SK-N-SH treated with all-trans-retinoic acid at 6 μM for 48 hours (cell line): ENCODE data around the gene LRTM1.

Experiments
- ATAC-seq: fragments of 200-7000 bp; cut with Tn5 transposase; 3 replicates; pipeline ENCODE4 v1.9.1; 2020; ENCODE audit warnings: mild to moderate bottlenecking, moderate library complexity
- ARNTL ChIP-seq: fragments of 450-650 bp; formaldehyde crosslinking; IDR thresholded peaks from 2 replicates; pipeline ENCODE4 v1.5.0; 2020; ENCODE audit warnings: low read depth, mild to moderate bottlenecking, moderate library complexity, borderline replicate concordance
- BACH2 ChIP-seq: fragments of 250-450 bp; sonication (Bioruptor Pico); IDR thresholded peaks from 2 replicates; pipeline ENCODE4 v1.9.0; 2021; ENCODE audit warnings: mild to moderate bottlenecking, borderline replicate concordance
- CREB5 ChIP-seq: fragments of 250-450 bp; sonication (Bioruptor Pico); IDR thresholded peaks from 2 replicates; pipeline ENCODE4 v1.5.1; 2020; ENCODE audit warnings: low read depth, mild to moderate bottlenecking, moderate library complexity
- CSDC2 ChIP-seq: fragments of 250-450 bp; sonication (Bioruptor Pico); IDR thresholded peaks from 2 replicates; pipeline ENCODE4 v1.5.0; 2020; ENCODE audit warnings: mild to moderate bottlenecking, moderate library complexity
- CSRNP3 ChIP-seq: fragments of 250-450 bp; sonication (Bioruptor Pico); IDR thresholded peaks from 2 replicates; pipeline ENCODE4 v1.5.1; 2021; ENCODE audit warnings: mild to moderate bottlenecking, moderate library complexity
- GLIS3 ChIP-seq: fragments of 250-450 bp; sonication (Bioruptor Pico); IDR thresholded peaks from 2 replicates; pipeline ENCODE4 v1.5.0; 2020; ENCODE audit warnings: mild to moderate bottlenecking, moderate library complexity
- ISL1 ChIP-seq: fragments of 250-450 bp; sonication (Bioruptor Pico); IDR thresholded peaks from 2 replicates; pipeline ENCODE4 v2.1.2; 2022; ENCODE audit warnings: mild to moderate bottlenecking, moderate library complexity
- OSR1 ChIP-seq: fragments of 250-450 bp; sonication (Bioruptor Pico); IDR thresholded peaks from 2 replicates; pipeline ENCODE4 v1.8.0; 2022; ENCODE audit warnings: moderate library complexity, mild to moderate bottlenecking, inconsistent platforms
- PATZ1 ChIP-seq: fragments of 250-450 bp; sonication (Bioruptor Pico); IDR thresholded peaks from 2 replicates; pipeline ENCODE4 v1.8.0; 2020; ENCODE audit warnings: mild to moderate bottlenecking, moderate library complexity, borderline replicate concordance
- POU6F1 ChIP-seq: fragments of 250-450 bp; sonication (Bioruptor Pico); IDR thresholded peaks from 2 replicates; pipeline ENCODE4 v1.8.0; 2021; ENCODE audit warnings: low read depth, mild to moderate bottlenecking, moderate library complexity, borderline replicate concordance
- RARB ChIP-seq: fragments of 250-450 bp; sonication (Bioruptor Pico); IDR thresholded peaks from 2 replicates; pipeline ENCODE4 v1.8.0; 2021; ENCODE audit warnings: mild to moderate bottlenecking, moderate library complexity
- SNAI2 ChIP-seq: fragments of 250-450 bp; sonication (Bioruptor Pico); IDR thresholded peaks from 2 replicates; pipeline ENCODE4 v1.5.0; 2020; ENCODE audit warnings: mild to moderate bottlenecking, moderate library complexity
- TCF4 ChIP-seq: fragments of 250-450 bp; sonication (Bioruptor Pico); IDR thresholded peaks from 2 replicates; pipeline ENCODE4 v1.8.0; 2021; ENCODE audit warnings: mild to moderate bottlenecking, moderate library complexity, borderline replicate concordance
- TOX ChIP-seq: fragments of 250-450 bp; sonication (Bioruptor Pico); IDR thresholded peaks from 2 replicates; pipeline ENCODE4 v1.8.0; 2021; ENCODE audit warnings: mild to moderate bottlenecking, moderate library complexity, borderline replicate concordance
- TSHZ2 ChIP-seq: fragments of 250-450 bp; sonication (Bioruptor Pico); IDR thresholded peaks from 2 replicates; pipeline ENCODE4 v1.5.0; 2020; ENCODE audit warnings: mild to moderate bottlenecking, moderate library complexity
- ZC3H10 ChIP-seq: fragments of 250-450 bp; sonication (Bioruptor Pico); IDR thresholded peaks from 2 replicates; pipeline ENCODE4 v1.5.1; 2021; ENCODE audit warnings: mild to moderate bottlenecking, moderate library complexity
- ZFP3 ChIP-seq: fragments of 250-450 bp; sonication (Bioruptor Pico); IDR thresholded peaks from 2 replicates; pipeline ENCODE4 v1.5.0; 2020; ENCODE audit warnings: mild to moderate bottlenecking, moderate library complexity
- ZFP30 ChIP-seq: fragments of 450-650 bp; formaldehyde crosslinking; IDR thresholded peaks from 2 replicates; pipeline ENCODE4 v1.5.0; 2022; ENCODE audit warnings: mild to moderate bottlenecking, moderate library complexity
- ZNF565 ChIP-seq: fragments of 450-650 bp; formaldehyde crosslinking; conservative IDR thresholded peaks from 2 replicates; pipeline ENCODE4 v1.5.0; 2020; ENCODE audit warnings: low read depth, mild to moderate bottlenecking, moderate library complexity
- ZNF70 ChIP-seq: fragments of 450-650 bp; formaldehyde crosslinking; IDR thresholded peaks from 2 replicates; pipeline ENCODE4 v1.5.0; 2020; ENCODE audit warnings: mild to moderate bottlenecking, moderate library complexity
- ZNF8 ChIP-seq: fragments of 450-650 bp; formaldehyde crosslinking; IDR thresholded peaks from 2 replicates; pipeline ENCODE4 v1.5.0; 2020; ENCODE audit warnings: mild to moderate bottlenecking, moderate library complexity

The LRTM1 gene

GRCh38 chr3:54950391-54951003 lies 22.6 kb upstream of the LRTM1 start:
- TF ChIP-seq BACH2 (CRISPR knock-in tag) (no peak), SNAI2 (CRISPR knock-in tag) (no peak), CREB5 (CRISPR knock-in tag) (no peak), TCF4 (CRISPR knock-in tag) (no peak), ZNF565 (no peak), GLIS3 (no peak), CSDC2 (no peak), OSR1 (no peak), POU6F1 (CRISPR knock-in tag) (no peak), PATZ1 (CRISPR knock-in tag) (no peak)
- ATAC-seq, result no peak

- ATAC-seq, result no peak
- TF ChIP-seq RARB (CRISPR knock-in tag), result no peak
- no peak for TF ChIP-seq BACH2 (CRISPR knock-in tag)
- TF ChIP-seq ARNTL (CRISPR knock-in tag), result no peak
- no peak for TF ChIP-seq ZFP30 (CRISPR knock-in tag)
- TF ChIP-seq POU6F1 (CRISPR knock-in tag), result no peak
- TF ChIP-seq ISL1 (CRISPR knock-in tag), result no peak
- TF ChIP-seq PATZ1 (CRISPR knock-in tag), result no peak
- no peak for TF ChIP-seq OSR1
- TF ChIP-seq SNAI2 (CRISPR knock-in tag), result no peak
- no peak for TF ChIP-seq GLIS3
- no peak for TF ChIP-seq ZC3H10 (CRISPR knock-in tag)
- TF ChIP-seq ZNF70 (CRISPR knock-in tag), result no peak
- TF ChIP-seq ZFP3 (CRISPR knock-in tag), result no peak
- TF ChIP-seq TOX (CRISPR knock-in tag), result no peak
- TF ChIP-seq TSHZ2 (CRISPR knock-in tag), result no peak
- no peak for TF ChIP-seq CSDC2
- no peak for TF ChIP-seq TCF4 (CRISPR knock-in tag)
- no peak for TF ChIP-seq CSRNP3 (CRISPR knock-in tag)
- no peak for TF ChIP-seq ZNF8 (CRISPR knock-in tag)
- no peak for TF ChIP-seq CREB5 (CRISPR knock-in tag)
Observed at GRCh38 chr3:54949491-54950044, 21.7 kb upstream of the LRTM1 start.
